Mucosa of descending colon (tissue), 3 donors: ENCODE measurements around the gene HSPG2. TPM values are rescaled to one million over a fixed set of nuclear protein-coding genes. Genes with fewer than 3 reads are reported as not detected.

Source experiments
- ATAC-seq: fragments of 200-7000 bp; cut with Tn5 transposase; one replicate; pipeline ENCODE4 v1.9.1; 2020; ENCODE audit warnings: mild to moderate bottlenecking, moderate library complexity
- DNase-seq, 3 donors: peaks; one replicate each; pipeline ENCODE4 v3.0.0-alpha.2; 2020
- H3K36me3 ChIP-seq: fragments of 200-600 bp; one replicate; pipeline ENCODE4 v1.8.0; 2021; ENCODE audit warnings: low read depth, mild to moderate bottlenecking
- H3K4me1 ChIP-seq: fragments of 200-600 bp; one replicate; pipeline ENCODE4 v1.8.0; 2021; ENCODE audit warnings: low read depth, mild to moderate bottlenecking
- H3K4me3 ChIP-seq: fragments of 200-600 bp; one replicate; pipeline ENCODE4 v1.8.0; 2021; ENCODE audit warnings: mild to moderate bottlenecking
- H3K9me3 ChIP-seq: fragments of 200-600 bp; one replicate; pipeline ENCODE4 v1.8.0; 2021; ENCODE audit warnings: mild to moderate bottlenecking
- intact Hi-C, 2 donors: fragments of 100-400 bp; cut with DNase I in 1 of 2; cut with micrococcal nuclease in 1 of 2; formaldehyde crosslinking; loops; one replicate each; pipeline versions ENCODE4 v1.11.0 to v1.11.1; 2022; cut with DNase I, micrococcal nuclease
- total RNA-seq, 3 donors: library from RNA; stranded (reverse); fragmentation: NEBNext Ultra II Directional in 2 of 3; extraction: Animal tissue kit (Norgen Biotek cat#: 25700) in 2 of 3; gene quantifications; one replicate each; pipeline versions ENCODE4 v1.2.1 to v1.2.4, GENCODE V29; 2021 to 2023
- TF ChIP-seq, protein P1 (sequence below): fragments of 200-600 bp; IDR thresholded peaks from one replicate; pipeline ENCODE4 v1.8.0; 2022; ENCODE audit warnings: antibody characterized with exemption, mild to moderate bottlenecking
- donor health status: DM: no; HTN: no; CAD: no; lungs with moderate emphysema.
- donor health status: DM: no; HTN: no; CAD: no.
- donor health status: DM: no; HTN: yes; CAD: no.

Gene HSPG2
- total RNA-seq, 3 donors from 2014 or later, result 142 to 436 (median 197) TPM

DNA sequence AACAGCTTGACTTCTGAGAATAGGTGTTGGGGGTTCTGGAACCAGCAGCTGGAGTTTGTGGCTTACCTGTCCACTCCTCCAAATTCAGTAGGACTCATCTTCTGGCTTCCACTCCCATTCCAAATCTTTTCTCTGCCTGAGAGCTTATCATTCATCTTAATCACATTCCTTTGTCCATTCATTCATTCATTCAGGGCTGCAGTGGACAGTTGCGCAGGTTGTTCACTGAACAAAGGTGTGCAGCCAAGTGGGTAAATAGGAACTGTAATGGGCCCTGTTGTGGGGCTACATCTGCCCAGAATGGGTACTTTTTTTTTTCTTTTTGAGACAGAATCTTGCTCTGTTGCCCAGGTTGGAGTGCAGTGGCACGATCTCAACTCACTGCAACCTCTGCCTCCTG is 3.4 kb upstream of the HSPG2 start:
- Histone ChIP-seq H3K9me3 (no peaks in the 10 kb centered on the region), H3K36me3 (no peaks in the 10 kb centered on the region), H3K4me1 (peaks cover 13% of the 10 kb centered on the region), H3K4me3 (no peak overlapping the region)
- TF ChIP-seq, protein P1, sequence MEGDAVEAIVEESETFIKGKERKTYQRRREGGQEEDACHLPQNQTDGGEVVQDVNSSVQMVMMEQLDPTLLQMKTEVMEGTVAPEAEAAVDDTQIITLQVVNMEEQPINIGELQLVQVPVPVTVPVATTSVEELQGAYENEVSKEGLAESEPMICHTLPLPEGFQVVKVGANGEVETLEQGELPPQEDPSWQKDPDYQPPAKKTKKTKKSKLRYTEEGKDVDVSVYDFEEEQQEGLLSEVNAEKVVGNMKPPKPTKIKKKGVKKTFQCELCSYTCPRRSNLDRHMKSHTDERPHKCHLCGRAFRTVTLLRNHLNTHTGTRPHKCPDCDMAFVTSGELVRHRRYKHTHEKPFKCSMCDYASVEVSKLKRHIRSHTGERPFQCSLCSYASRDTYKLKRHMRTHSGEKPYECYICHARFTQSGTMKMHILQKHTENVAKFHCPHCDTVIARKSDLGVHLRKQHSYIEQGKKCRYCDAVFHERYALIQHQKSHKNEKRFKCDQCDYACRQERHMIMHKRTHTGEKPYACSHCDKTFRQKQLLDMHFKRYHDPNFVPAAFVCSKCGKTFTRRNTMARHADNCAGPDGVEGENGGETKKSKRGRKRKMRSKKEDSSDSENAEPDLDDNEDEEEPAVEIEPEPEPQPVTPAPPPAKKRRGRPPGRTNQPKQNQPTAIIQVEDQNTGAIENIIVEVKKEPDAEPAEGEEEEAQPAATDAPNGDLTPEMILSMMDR, result no peak
- ATAC-seq (no peak), DNase-seq (peak in 1 of 3 donors; percentile 0)
- intact Hi-C loops, result no loop called here

DNA sequence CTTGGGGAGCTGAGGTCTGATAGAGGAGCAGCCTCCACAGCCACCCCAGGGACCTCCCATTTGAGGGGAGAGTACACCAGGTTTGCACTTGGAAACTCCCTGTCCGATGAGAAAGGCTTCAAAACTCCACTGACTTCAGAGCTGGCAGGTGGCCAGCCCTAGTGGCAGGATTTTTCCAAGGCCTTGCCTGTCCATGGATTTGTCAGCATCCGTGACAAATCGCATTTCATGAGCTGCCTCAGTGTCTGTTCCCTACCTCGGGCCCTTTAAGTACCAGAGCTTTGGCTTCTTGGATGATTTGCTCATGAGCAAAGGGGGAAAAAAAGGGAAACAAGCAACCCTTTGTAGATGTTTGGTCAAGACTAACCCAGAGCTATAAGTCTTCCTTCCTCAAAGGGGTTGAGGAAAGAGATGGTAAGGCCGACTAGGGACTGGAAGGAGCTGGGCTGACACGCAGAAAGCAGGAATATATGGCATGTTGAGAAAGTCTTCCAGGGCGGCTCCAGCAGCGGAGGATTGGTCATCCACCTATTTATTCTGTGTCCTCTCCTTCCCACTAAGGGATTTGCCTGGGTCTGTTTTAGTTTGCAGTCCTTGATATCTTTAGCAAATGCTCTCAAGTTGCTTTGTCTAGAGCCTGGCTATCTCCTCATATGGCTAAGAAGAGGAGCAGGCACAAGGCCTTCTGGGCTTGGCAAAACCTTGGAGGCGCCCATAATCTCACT is 2.7 kb upstream of the HSPG2 start:
- peaks cover 19% of the 10 kb centered on the region for H3K4me1 ChIP-seq
- DNase-seq (peak; percentile 79 to 81 (median 81)), ATAC-seq (no peak)
- TF ChIP-seq, protein P1, result no peak
- H3K36me3 ChIP-seq, result no peaks in the 10 kb centered on the region
- no peak overlapping the region for H3K4me3 ChIP-seq
- intact Hi-C loops, result no loop called here
- no peaks in the 10 kb centered on the region for H3K9me3 ChIP-seq

DNA sequence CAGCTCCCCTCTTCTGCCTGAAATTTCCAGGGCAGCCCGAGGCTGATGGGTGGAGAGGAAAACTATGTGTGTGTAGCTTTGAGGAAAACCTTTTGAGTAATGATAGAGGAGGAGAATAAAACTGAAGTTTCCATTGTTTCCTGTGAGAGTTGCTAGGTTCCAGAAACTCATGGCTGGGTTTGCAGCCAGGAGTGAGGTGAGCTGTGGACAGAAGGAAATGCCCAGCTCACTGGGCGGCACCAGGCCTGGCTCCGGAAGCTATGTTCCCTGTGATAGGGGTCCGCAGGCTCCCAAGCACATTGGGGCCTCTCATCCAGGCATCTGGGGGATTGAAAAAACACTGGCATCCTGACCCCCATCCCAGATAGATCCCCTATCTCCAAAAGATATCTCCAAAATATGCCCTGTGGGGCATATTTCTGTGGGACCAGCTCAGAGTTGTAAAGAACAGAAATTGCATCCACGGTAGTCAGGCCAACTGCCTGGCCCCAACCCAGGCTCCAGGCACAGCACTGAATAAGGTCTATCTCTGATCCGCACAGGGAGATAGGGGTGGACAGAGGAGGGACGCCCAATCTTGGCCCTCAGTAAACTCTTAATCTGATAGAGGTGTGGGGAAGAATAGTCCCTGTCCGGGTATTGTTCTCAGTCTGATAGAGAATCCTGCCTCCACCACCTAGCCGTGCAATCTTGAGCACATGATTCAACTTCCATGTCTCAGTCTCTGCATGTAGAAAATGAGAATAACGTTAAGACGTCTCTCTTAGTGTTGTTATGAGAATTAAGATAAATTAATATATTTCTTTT is 1.8 kb upstream of the HSPG2 start:
- intact Hi-C loops, result no loop called here

DNA sequence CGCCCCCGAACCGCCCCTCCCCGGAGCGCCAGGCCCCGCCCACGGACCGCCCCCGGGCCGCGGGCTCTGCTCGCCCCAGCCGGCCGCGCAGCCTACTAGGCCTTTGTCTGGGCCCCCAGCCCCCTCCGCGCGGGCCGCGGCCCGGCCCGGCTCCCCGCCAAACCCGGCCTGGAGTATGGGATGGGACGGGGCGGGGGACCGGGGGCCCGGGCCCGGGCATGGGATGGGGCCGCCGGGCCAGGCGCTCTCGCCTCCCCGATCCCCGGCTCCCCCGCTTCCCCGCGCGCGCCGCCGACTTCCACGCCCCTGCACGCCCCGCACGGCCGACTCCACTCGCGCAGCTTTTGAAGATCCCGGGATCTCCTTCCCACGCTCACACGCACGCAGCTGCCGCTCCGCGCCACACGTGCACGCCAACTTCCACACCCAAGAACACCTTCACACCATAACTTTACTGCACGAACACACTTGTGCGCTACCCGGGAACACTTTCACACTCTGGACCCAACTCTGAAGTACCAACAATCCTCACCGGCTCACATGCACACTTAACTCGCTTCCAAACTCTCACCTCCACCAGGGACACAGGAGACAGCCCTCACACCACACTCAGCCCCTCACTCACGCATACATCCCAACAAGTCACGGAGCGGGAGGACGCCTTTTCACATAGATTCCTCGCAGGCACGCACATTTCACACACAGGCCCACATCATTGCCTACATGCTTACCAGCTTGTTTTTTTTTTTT is 437 bp upstream of the HSPG2 start:
- Histone ChIP-seq H3K4me3 (no peak overlapping the region), H3K9me3 (no peaks in the 10 kb centered on the region), H3K36me3 (no peaks in the 10 kb centered on the region), H3K4me1 (peaks cover 38% of the 10 kb centered on the region)
- DNase-seq (peak; percentile 83 to 93 (median 86)), ATAC-seq (peak; percentile 81)
- intact Hi-C loops, result no loop called here
- TF ChIP-seq, protein P1, result no peak

More for the DNA sequence above, 1.8 kb upstream of the HSPG2 start:
- H3K9me3 ChIP-seq, result no peaks in the 10 kb centered on the region
- H3K4me1 ChIP-seq, result peaks cover 25% of the 10 kb centered on the region
- DNase-seq (peak in 1 of 3 donors; percentile 21), ATAC-seq (no peak)
- TF ChIP-seq, protein P1, result no peak
- no peaks in the 10 kb centered on the region for H3K36me3 ChIP-seq
- H3K4me3 ChIP-seq, result no peak overlapping the region

DNA sequence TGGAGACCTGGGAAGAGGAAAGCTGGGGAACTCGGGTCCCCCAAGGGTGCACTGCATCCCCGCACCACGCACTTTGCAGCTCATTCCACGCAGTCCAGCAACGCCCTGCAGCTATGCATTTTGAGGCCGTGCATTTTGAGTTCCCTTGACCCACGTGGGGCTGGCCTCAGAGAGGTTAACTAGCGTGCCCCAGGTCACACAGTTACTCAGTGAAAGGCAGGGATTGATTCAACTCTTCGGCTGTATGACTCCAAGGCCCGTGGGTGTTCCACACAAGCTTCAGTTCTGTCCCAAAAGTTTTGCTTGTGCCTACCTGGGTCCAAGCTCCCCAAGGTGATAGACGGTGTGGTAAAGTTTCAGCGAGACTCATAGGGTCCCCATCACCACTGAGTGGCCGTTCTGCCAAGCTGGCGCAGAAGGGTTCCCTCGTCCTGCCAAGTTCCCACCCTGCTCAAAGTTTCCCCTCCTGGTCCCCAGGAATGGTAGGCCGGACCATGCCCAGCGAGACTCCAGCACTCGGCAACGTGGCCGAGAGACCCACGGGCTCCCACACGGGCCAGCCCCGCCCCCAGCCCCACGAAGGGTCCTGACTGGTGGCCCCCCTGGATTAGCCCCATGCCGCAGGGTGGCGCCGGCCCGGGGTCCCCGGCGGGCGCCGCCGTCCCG is 611 bp downstream of the HSPG2 start:
- intact Hi-C loops, result no loop called here
- DNase-seq (peak in 2 of 3 donors; percentile 67 to 72), ATAC-seq (peak; percentile 10)
- Histone ChIP-seq H3K4me1 (peaks cover 47% of the 10 kb centered on the region), H3K9me3 (no peaks in the 10 kb centered on the region), H3K4me3 (peak overlapping the region; percentile 51), H3K36me3 (no peaks in the 10 kb centered on the region)
- TF ChIP-seq, protein P1, result no peak
